Suppressor macrophage treated with lipopolysaccharide for 1 hour (primary cell): ENCODE results near the gene ELK3.

Experiments
- DNase-seq, 3 donors: peaks; one replicate each; pipeline ENCODE4 v3.0.0-alpha.2; 2020 to 2022

Gene ELK3

DNA sequence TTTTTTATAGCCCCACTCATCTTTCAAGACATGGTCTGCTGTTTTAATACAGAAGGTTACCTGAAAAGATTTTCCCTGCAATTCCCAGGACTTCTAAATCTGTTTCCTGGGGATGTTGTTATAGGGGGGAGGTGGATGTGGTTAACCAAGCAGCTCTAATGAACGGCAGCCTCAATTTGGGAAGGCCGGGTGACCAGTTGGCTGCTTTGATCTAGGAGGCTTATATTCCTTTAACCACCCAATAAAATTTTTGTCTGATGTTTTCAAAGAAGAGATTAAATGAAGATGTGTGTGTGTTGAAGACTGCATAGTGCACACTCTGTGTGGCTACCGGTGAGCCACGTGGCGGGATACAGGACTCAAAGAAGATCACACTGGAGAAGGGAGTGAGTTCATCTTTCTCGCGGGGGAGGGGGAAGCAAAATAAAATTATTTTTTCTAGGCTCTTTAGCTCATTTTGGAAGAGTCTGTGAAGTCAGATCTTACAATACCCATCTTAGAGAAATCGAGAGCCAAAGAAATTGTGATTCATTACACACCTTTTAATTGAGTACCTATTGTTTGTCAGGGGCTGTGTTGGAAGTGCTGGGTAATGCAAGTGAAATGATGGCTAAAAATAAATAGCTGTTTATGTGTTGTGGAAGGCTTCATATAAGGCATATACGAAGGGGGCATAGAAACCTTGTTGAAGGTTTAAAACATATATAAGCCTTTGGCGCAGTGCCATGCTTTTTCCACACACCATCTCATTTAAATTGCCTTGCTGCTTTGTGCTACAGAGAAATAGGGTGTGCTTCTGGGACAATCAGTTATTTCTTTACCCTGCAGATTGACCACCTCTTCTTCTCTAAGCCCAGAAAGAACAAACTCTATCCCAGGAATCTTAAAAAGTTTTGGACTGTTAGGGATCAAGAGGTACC, 18.5 kb downstream of the ELK3 start:
- DNase-seq: no peak

DNA sequence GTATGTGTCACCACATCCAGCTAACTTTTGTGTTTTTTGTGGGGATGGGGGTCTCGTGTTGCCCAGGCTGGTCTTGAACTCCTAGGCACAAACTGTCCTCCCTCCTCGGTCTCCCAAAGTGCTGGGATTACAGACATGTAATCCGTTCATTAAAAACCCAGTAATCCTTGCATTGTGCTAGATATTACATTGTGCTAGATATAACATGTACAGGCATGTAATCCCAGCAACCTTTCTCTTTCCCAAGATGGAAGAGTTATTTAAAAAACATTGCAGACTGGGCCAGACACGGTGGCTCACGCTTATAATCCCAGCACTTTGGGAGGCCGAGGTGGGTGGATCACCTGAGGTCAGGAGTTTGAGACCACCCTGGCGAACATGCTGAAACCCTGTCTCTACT, 19.7 kb downstream of the ELK3 start:
- no peak for DNase-seq

DNA sequence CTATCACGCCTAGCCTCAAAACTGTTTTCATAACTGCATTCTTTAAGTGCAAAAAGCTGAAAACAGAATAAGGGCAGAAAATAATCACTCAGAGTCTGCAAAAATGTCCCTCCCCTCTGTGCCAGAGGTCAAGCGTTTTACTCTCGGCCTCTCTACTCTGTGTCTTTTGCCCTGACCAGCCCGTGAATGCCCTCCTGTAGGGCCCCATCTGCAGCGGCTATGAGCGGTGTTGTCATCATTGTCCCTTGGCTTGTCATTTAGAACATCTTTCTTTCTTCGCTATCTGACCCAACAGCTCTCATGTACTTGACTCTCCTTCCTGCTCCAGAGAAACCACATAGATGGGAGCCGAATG, 21.7 kb downstream of the ELK3 start:
- no peak for DNase-seq

DNA sequence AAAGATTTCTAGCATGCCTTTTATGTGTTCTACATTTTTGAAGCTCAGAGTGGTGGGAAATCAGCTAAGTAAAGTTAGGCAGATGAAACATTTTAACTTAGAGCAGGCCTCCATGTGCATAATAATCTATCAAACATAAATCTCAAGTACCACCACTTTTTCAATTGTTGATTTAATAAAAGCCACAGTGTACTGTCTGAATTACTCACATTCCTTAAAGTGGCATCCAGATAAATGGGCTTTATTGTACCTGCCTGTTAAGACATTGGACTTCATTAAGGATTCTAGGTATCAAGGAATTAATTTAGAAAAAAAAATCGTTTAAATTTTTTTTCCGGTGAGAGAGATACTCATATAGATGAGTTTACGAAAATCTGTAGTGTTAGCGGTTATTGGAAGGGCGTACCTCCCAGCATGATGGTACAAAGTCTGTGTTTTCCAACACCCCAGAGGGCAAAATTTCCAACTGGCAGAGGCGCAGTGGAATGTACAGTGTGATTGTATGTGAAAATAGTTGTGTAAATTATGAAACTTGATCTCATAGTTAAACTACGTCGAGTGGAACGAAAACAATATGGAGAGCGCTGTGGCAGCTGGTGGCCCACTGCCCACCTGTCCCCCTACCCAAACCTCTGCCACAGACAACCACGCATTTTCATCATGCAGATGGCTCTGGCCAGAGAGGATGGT, 25.0 kb downstream of the ELK3 start:
- DNase-seq: no peak

DNA sequence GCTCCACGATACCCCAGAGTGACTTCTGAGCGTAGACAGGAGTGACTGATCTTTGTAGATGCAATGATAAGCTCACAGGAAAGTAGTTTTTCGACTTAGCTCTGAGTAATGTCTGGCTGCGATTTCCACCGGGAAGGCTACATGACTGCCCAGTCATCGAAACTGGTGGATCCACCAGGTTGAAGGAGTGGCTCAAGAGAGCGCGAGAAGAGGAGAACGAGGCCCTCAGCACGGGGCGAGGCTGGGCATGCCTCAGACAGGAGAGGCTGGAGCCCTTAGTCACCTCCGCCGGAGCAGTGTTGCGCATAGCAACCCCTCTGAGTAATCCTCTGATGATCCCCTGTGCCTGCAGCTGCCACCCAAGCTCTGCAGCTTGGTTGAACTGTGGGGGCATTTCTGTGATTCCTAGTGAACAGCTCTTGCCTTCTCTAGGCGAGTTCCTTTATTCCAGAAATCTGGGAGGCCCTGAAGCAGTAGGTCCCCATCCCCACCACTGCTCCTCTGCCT, 25.6 kb downstream of the ELK3 start:
- DNase-seq: peak; percentile 62 to 71 (median 66)

DNA sequence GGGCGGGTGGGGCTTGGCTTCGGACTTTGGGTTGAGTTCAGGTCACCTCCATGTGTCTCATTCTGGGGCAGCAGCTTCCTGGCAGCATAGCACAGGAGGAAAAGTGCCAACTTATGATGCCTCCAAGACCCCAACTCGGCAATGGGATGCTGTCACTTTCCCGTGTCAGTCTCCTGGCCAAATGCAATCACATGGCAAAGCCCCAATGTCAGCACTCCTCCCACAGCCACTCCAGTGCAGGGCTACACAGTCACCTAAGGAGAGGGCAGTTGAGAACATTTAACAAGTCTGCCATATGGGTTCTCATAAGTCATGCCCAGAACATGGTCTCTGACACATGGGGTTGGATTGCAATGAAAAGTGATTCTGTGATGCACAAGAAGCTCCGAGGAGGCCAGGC, 26.7 kb downstream of the ELK3 start:
- no peak for DNase-seq

DNA sequence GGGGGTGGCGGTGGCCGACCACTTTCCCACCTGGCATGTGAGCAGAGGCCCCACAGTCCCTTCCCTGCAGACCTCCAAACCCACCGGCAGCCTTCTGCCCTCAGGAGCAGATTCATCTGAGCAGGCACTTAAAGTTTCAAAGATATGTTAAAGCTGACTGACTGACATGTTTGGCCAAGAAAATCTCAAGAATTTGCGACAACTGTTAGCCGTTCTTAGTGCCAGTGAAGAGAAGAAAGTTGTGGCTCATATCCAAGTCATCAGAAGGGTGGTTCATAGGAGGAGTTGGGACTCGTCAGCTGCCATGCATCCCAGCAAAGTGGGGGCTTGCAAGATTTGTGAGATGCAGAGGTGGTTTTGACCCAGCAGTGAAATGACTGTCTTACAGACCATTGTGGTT, 27.2 kb downstream of the ELK3 start:
- DNase-seq: no peak

DNA sequence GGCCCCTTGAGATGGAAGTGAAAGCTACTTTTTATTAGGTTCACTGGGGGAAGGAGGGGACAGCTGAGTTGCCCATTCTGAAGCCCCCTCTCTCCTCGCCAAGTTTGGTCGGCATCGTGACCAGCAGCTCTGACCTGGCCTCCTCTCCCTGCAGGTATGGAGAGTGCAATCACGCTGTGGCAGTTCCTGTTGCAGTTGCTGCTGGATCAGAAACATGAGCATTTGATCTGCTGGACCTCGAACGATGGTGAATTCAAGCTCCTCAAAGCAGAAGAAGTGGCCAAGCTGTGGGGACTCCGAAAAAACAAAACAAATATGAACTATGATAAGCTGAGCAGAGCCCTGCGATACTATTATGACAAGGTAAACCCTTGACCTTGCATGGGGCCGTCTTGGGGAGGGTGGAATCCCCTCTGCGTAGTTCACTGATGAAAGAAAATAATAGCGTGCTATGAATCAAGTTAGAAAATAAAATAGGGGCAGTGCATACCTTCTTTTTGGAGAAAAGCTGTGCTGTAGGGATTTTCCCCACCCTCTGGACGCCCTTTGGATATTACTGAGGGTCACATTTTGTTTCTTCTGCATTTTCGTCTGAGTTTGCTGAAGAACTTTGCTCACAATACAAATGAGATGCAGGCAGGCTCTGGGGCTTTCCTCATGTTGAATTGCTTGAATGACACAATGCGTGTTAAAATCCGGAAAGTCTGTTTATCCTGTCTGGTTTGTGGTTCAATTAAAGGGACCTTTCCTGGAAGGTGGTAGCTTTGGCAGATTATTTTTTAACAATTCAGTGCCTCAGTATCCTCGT, 29.4 kb downstream of the ELK3 start:
- peak; percentile 58 to 88 (median 65) for DNase-seq

DNA sequence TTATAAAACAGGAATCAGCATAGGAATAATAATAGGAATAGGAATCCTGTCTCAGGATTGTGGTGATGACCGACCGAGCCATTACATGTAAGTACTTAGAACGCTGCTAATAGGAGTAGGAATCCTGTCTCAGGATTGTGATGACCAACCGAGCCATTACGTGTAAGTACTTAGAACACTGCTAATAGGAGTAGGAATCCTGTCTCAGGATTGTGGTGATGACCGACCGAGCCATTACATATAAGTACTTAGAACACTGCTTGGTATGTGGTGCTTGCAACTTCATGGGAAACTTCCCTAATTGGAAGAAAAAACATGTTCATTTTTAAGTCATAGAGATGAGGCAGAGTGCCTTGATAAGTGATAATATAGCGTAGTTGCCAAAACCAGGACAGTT, 30.0 kb downstream of the ELK3 start:
- DNase-seq: no peak

DNA sequence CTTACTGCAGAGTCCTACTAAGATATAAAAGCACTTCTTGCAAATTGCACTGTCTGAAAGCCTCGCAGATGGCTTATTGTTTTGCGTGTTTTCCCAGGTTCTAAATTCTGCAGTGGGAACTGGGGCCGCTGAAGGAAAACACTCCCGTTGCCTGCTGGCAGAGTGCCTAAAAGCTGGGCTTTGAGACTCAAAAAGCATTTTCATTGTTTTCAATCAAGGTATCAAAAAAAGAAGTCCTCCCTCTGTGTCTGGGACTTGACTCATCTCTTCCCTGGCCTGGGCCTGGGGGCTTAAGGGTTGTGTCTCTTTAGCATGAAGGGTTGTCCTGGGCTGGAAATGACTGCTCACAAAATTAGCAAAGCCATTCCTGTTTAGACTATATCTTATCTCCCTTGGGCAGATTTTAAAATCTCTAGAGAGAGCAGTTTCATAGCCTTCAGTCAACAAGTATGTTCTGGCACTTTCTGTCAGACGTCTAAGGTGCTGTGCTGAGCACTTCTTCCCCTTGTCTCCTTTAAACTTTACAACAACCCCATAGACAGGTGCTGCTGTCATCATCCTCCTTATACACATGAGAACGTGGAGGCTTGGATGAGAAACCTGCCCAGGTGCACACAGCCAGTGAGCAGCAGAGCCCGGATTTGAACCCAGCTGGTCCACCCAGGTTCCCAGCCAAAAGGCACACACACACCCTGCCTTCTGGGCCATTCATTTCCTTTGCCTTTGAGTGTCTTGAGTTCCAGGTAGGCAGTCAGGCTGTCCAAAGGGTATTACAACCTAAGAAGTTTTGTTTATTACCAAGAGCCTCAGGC, 31.1 kb downstream of the ELK3 start:
- no peak for DNase-seq

DNA sequence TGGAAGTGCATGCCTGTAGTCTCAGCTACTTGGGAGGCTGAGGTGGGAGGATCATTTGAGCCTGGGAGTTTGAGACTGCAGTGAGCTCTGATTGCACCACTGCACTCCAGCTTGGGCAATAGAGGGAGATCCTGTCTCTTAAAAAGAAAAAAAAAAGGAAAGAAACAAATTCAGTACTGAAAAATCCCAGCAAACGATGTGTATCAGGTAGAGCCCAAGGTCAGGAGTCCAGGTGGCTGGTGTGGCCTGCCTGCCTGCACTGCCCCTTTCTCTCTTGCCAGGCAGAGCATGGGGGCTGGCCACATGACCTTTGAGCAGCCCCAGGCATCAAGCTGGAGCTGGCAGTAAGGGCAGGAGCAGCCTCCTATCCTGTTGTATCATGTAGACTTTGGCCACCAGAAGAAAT, 31.8 kb downstream of the ELK3 start:
- no peak for DNase-seq

DNA sequence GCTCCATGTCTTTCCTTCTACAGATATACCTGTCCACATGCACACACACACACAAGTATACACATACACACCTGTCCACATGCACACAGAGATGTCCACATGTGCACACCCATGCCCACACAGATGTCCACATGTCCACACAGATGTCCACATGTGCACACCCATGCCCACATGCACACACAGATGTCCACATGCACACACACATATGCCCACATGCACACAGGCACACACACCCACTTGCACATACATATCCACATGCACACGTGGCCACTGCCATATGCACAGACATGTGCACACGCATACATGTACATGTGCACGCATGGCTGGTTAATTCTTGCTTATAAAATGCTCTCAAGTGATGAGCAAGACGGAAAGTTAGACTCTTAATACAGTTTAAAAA, 32.2 kb downstream of the ELK3 start:
- DNase-seq: no peak

DNA sequence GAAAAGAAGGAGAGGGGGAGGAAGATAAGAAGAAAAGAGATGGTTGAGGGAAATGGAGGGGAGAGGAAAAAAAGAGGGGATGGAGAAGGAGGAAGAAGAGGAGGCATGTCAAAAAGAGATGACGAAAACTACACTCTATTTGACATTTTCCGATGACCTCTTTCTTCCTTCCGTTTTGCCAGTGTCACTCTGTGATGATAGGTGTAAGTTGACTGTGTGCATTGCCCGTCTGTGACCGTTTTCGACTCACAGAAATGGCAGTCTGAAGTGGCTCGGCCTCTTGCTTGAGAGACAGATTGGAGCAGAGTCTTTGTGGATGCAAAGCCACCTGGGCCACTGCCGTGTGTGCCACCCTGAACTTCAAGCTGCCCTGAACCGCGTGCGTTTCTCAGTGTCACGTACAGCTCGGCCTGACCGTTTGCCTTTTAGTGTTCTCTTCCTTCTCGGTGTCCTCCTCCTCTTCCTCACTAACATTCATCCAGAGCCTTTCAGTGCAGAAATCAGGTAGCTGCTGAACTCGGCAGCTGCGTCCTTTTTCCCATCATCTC, 32.7 kb downstream of the ELK3 start:
- no peak for DNase-seq

DNA sequence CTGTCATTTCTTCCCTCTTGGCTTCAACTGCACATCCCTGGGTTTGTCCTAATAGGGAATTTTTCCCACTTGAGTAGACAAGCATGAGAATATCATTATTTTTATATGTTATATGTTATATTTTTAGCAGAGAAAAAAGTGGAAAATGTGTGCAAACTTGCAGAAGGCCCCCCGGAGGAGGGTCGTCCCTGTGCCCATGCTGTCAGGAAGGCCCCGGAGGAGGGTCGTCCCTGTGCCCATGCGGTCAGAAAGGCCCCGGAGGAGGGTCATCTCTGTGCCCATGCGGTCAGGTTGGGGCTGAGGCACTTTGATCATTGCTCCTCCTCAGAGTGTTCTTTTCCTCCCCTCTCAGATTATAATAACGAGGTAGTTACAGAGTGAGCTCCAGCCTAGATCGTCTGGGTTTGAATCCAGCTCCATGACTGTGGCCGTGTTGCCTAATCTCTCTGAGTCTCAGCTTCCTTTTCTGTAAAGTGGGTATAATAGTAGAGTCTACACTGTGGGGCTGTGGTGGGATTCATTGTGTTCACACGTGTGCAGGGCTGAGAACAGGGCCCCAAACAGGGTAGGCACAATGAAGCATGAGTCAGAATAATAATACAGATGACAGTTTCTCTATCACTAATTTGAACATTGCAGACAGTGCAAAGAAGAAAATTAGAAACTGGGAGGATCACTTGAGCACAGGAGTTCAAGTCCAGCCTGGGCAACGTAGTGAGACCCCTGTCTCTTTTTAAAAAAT, 33.4 kb downstream of the ELK3 start:
- DNase-seq: no peak

DNA sequence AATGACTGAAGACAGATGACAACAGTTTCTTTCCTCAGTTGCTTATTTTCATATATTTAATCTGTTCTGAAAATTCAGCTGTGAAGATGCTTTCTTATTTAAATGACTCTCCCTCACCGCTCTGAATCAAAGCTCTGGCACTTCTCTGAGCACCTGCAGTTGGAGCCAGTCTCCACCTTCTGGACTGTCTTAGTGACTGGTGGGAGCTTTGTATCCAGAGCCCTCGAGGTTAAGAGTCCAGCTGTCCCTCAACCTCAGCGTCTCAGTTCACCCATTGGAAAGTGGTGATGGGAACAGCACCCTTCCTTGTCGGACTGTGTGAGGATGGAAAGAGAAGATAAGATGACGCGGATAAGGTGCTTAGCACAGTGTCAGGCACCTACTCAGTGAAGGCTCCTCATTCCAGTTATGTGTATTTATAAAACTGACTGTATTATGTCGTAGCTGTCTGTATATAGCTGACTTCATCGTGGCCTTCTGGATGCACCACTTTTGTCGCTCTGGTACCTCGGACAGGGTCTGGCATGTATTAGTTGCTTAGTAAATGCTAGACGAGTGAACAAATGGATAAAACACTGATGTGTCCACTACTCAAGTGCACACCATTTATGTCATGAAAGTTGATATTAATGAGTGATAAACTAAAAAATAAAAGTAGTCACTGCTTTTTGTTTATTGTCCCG, 34.5 kb downstream of the ELK3 start:
- no peak for DNase-seq

DNA sequence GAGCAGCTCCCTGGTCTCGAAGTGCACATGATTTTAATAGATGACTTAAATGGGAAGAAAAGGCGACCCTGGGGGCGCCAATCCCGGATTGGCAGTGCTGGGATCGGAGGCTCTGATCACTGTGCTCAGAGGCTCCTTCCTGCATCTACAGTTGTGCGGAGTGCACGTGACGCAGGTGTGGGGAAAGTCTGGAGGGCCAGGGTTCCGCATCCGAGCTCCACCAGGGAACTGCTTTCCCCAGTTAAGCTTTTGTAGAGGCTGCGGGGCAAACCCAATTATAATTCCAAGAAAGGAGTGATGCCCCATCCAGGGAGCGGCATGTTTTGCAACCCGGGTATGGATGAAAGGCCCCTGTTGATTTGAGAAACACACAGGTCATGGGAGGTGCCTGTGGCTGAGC, 36.5 kb downstream of the ELK3 start:
- no peak for DNase-seq

DNA sequence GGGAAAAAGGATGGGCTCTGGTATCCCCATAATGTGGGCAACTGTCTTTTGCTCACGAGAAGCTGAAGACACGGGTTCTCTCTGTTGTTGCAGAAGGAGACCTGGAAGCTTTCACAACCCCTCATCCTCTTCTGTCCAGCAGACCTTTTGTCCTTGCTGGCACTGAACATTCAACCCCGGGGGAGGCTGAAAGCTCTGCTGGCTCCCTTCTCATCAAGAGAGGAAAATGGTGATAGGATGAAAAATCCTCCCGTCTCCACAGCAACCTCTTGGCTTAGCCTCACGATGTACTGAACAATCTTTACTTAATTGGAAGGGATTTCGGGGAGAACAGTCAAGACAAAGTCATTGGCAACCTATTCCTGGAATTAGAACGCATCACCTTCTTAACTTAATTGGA, 39.0 kb downstream of the ELK3 start:
- DNase-seq: no peak

DNA sequence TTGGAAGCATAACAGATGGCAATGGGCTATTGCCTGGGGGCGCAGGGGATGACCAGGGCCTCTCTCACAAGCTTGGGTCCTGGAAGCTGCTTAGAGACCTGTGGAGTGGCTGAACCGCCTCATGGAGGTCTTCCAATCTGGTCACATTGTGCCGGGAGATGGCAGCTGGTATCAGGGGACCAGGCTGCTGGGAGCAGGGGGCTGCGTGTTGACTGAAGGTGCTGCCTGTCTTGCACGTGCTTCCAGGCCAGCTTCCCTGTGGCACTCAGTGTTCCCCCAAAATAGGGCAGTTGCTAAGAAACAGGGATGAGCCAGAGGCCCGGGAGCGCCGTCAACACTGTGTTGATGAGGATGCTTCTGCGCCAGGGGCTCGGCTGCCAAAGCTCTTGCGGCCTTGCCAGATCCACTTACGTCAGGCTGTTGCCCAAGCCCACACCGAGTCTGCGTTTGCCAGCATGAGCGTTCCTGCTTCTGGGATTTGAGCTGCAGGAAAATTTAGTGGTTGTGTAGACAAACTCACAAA, 39.8 kb downstream of the ELK3 start:
- no peak for DNase-seq

DNA sequence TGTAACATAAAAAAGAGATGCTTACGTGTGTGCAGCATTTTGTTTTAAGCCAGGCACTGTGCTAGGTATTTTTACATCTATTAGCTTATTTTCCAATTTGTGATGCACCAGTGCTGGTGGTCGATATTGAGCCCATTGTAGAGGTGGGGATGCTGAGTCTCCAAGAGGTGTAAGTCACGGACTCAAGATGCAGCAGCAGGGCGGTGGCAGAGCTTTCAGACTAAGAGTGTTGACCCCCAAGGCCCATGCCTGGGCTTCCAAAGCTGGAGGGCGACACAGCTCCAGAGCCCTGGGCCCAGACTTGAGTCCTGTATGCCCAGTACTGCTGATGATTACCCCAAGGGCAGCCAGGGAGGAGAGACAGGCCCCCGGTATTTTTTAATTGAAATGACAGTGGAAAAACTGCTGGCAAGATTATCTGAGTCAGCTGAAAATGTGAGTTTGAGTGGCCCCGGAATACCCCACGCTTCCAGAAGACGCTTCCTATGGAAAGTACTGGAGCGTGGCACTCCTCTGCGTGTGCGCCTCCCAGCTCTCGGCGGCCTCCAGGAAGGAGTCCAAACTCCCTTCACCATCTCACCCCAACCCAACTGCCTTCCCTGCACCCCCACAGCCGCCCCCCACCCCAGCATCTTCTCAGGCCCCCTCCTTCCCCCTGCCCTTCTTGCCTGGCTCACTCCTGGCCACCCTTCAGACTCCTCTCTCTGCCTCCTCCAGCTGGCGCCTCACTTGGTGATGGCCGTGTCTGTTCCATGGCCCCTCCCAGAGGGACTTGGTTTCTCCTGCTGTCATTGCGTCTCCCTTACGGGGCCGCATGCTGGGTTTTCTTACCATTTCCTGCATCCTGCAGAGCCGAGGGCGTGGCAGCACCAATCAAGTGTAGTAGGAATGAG, 40.7 kb downstream of the ELK3 start:
- DNase-seq: no peak

DNA sequence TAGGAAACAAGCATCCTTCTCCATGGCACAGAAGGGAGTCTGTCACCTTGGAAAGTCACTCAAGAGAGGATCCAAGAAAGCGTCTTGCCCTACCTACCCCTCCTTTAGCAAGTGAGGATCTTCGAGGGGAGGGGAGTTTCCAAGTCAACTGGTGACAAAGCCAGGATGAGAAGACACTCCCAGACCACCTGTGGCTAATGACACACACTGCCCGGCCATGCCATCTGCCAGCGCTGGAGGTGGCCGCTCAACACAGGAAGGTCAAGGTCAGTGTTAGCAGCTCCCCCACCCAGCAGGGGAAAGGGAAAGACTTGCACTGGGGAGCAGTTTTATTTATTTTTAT, 41.3 kb downstream of the ELK3 start:
- no peak for DNase-seq
